DMS 273 (cell line): Measurements from ENCODE around the gene SP4.
A peak's percentile ranks its signal among the peaks of the same experiment; 100 is the strongest.
"Not testable (repeated sequence)": the region's sequence is repeated elsewhere in the genome, so short reads cannot be mapped to it uniquely, and the experiment has no call there.

Experiments used
- DNase-seq: peaks from one replicate; lab custom pipeline; 2025; ENCODE audit not compliant: unreplicated experiment; lab: John Stamatoyannopoulos, UW

The SP4 gene

DNA sequence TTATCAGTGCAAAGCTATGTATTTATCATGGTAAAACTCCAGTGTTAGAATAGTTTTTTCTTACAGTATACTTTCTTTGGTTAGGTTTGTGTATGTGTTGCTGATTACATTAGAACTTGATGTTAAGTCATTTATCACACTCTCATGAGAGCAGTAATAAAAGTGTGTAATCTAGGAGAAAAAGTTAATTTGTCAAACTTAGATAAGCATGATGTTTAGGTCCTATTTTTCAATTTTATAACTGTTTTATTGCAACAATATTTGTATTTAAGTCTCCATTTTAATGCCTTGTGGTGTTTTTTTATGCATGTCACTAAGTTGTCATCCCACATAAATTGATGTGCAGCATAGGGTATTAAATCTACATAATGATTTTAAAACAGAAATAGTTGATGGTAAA is 86.2 kb downstream of the SP4 start:
- DNase-seq, result no peak

DNA sequence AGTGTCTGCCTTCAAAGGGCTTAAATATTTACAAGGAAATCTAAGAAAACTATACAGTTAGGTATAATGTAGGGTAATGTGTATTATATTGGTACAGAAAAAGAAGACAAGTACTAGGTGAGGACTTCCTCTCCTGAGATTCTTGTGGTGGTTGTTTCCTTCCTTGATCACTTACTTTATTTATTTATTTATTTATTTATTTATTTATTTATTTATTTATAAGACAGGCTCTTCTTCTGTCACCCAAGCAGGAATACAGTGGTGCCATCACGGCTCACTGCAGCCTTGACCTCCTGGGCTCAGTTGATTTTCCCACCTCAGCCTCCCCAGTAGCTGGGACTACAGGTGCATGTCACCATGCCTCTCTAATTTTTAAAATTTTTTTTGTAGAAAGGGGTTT is 96.8 kb downstream of the SP4 start:
- no peak for DNase-seq

DNA sequence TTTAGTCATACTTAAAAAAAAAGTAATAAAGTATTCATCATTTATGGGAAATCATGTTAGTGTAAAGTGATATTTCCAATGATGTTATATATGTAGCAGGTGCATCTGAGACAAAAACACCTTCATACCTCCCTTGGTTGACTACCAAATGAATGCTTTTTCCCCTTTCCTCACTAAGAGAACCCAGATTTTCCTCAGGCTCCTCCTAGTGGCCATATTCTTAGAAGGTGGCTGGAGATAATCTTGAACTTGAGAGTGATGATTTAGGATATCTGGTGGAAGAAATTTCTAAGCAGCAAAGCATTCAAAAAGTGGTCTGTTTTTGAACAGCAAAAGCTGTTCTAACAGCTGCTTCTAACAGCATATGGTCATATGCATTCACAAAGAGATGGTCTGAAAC is 98.1 kb downstream of the SP4 start:
- peak; percentile 57 for DNase-seq

DNA sequence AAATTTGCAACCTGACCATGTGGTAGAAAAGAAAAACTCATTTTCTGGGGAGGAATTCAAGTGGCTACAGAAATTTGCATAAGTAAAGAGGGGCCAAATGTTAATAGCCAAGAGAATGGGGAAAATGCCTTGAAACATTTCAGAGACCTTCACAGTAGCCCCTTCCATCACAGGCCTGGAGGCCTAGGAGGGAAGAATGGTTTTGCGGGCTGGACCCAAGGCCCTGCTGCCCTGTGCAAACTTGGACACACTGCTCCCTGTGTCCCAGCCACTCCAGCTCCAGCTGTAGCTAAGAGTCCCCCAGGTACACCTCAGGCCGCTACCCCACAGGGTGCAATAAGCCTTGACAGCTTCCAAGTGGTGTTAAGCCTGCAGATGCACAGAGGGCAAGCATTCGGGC is 98.6 kb downstream of the SP4 start:
- DNase-seq, result no peak

DNA sequence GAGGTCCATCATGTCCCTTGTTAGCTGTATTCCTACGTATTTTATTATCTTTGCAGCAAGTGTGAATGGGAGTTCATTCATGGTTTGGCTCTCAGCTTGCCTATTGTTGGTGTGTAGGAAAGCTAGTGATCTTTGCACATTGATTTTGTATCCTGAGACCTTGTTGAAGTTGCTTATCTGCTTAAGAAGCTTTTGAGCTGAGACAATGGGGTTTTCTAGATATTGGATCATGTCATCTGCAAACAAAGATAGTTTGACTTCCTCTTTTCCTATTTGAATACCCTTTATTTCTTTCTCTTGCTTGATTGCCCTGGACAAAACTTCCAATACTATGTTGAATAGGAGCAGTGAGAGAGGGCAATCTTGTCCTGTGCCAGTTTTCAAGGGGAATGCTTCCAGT is 104.6 kb downstream of the SP4 start:
- not testable (repeated sequence) for DNase-seq

DNA sequence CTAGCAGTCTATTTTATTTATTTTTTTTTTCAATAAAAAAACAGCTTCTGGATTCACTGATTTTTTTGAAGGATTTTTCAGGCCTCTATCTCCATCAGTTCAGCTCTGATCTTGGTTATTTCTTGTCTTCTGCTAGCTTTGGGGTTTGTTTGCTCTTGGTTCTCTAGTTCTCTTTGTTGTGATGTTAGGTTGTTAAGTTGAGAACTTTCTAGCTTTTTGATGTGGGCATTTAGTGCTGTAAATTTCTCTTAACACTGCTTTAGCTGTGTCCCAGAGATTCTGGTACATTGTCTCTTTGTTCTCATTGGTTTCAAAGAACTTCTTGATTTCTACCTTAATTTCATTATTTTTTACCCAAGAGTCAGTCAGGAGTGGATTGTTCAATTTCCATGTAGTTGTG is 105.8 kb downstream of the SP4 start:
- not testable (repeated sequence) for DNase-seq

DNA sequence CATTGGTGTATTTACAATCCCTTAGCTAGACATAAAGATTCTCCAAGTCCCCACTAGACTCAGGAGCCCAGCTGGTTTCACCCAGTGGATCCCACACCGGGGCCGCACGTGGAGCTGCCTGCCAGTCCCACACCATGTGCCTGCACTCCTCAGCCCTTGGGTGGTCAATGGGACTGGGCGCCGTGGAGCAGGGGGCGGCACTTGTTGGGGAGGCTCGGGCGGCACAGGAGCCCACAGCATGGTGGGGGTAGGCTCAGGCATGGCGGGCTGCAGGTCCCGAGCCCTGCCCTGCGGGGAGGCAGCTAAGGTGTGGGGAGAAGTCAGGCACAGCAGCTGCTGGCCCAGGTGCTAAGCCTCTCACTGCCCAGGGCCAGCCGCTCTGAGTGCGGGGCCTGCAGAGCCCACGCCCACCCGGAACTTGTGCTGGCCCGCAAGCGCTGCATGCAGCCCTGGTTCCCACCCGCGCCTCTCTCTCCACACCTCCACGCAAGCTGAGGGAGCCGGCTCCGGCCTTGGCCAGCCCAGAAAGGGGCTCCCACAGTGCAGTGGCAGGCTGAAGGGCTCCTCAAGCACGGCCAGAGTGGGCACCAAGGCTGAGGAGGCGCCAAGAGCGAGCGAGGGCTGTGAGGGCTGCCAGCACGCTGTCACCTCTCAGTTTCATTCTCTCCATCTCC is 108.7 kb downstream of the SP4 start:
- DNase-seq, result not testable (repeated sequence)

DNA sequence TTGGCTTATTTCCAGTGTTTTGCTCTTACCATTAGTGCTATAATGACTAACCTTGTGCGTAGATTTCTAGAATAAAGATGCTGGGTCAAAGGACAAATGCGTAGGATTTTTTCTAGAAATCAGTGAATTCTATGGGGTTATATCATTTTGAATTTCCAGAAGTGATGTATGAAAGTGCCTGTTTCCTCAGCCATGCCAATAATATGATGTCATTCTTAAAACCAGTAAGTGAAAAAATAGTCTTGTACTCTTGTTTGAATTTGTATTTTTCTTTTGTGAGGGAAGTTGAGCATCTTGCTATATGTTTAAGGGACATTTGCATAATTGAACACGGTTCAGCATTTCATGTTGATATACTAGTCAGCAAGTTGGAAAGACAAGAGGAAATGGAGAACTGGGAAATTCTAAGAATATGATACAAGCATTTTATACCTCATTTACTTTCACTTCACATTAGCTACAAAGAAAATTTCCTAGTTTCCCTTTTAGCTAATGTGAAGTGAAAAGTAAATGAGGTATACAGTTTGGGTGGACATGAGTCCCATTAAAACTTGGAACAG is 111.1 kb downstream of the SP4 start:
- no peak for DNase-seq

DNA sequence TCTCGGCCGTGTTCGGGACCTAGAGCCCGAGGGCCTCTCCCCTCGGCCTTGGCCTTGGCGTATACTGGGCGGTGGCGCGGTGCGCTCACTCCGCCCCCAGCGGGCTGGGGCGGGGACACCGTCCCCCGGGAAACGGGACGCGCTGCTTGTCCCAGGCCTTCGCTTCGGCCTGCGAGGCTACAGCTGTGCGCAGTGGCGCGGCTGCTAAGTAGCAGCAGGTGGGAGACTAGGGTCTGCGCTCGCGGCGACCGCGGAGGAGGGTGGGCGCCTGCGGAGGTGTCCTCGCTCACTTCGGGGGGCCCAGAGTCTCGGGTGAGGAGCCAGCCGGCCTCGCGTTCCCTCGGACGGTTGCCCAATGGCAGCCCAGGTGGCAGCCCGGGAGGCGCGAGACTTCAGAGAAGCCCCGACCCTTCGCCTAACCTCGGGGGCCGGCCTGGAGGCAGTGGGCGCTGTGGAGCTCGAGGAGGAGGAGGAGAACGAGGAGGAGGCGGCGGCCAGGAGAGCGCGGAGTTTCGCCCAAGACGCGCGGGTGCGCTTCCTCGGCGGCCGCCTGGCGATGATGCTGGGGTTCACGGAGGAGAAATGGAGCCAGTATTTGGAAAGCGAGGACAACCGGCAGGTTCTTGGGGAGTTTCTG is 115.1 kb downstream of the SP4 start, which contains the start of gene DNAH11:
Gene DNAH11 (plus strand): TSS at position 149 of the 637 bp plus-strand sequence. CDS start 207 bp downstream, at position 356.
- peak; percentile 84 for DNase-seq

DNA sequence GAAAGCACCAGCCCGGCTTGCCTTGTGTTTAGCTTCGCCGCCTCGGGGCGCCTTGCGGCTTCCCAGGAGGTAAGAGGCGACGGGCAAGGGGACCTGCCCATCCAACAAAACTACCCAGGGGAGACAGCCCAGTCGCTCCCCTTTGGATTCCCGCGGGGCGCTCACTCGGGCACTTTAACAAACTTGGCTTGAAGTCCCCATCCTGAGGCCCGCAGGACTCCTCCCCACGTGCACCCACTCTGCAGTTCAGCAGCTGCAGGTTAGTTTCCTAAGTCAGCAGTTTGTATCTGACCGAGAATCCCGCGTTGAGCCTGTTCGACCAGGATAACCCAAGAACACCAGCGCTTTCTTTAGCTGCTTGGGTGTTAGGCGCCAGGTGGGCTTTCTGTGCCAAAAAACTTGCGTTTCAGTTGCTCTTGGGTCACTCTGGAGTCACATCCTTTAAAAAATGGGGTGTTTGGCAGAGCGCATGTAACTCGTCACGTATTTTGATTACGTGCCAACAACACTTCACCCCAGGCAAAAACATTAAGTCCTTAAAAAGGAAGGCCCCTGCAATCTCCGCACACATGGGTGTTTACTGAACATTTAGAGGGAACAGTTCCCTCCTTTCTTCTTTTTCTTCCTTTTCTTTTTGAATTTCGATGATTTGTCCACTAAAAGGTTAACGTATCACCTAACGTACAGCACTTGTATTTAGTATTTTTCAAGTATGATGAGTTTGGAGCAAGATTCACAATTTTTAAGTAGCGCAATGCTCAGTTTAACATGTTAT is 115.8 kb downstream of the SP4 start:
- DNase-seq, result peak; percentile 69

DNA sequence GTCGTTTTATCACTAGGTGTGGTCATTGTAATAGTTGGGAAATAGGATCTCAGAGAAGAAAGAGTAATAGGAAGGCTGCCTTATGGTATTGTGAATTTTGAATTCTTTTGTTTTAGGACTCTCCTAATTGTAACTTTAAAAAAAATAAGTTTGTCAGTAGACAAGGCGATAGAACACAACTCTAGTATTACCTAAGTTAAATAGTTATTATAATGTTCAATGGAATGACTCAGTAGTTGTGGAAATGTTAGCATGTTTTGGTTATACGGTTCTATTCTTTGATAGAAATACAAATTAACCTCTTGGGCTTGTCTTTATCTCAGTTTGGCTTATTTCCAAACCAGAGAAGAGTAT is 116.4 kb downstream of the SP4 start:
- DNase-seq, result no peak

DNA sequence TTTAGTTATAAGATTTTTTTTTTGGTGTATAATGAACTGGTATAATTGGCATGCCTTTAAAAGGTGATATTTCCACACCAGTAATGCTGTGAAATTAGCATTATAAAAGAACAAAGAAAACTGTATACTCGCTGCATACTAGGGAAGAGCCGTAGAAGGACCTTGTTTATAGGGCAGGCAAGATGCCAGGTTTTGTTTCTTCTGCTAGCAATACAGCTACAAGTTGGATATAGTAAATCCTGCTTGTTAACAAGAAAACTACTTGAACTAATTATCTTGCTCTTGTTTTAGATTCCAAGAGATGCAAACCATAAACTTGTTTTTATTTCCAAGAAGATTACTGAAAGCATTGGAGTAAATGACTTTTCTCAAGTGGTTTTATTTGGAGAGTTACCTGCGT is 116.8 kb downstream of the SP4 start:
- no peak for DNase-seq

DNA sequence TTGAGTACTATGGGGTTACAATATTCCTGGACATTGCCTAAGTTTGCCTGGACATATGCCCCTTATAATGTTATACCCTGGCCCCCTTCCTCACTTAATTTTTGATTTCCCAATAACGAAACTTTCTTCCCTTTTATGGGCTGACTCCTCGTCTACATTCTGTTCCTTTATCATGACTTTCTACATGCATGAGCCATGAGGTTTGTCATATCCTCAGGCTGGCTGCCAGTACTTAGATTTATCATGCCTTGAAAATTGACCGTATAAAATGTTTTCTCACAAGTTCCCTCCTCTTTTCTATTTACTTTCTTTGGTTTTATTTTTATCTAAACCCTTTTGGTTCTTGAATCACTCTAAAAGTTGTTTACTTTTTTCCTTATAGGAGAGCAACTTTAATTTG is 119.6 kb downstream of the SP4 start:
- no peak for DNase-seq

DNA sequence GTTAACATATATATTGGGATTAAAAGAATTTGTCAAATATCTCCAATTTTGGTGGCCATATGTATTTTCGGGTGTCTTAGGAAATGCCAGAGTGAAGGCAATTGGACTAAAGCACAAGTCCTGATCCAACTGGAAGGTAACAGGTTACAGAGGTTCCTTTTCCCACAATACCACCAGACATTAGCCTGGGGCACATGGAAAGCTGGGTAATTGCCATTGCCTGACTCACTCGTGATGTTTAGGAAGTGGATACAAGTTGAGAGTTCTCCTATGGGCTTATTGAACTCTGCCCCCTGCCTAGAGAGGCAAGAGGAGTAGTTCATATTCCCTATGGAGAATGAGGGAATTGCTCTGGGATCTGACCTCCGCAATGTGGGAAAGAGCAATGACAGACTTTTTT is 120.6 kb downstream of the SP4 start:
- DNase-seq, result no peak

DNA sequence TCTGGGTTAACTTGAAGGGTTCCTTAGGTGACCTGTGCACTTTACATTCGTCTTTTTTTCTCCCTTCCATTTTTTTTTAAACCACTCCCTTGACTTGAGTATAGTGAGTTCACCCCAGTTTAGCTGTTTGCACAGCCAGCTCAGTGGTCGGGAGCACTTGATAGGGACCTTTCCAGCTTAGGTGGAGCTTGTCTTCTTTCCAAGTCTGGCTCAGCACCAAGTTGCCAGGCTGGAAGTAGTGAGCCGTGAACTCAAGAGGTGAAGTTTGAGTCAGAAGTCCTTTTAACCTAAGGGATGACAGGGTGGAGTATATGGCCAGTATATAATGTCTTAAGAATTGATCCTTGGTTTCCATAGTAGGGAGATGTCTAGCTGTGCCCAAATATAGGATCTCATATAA is 122.2 kb downstream of the SP4 start:
- no peak for DNase-seq

DNA sequence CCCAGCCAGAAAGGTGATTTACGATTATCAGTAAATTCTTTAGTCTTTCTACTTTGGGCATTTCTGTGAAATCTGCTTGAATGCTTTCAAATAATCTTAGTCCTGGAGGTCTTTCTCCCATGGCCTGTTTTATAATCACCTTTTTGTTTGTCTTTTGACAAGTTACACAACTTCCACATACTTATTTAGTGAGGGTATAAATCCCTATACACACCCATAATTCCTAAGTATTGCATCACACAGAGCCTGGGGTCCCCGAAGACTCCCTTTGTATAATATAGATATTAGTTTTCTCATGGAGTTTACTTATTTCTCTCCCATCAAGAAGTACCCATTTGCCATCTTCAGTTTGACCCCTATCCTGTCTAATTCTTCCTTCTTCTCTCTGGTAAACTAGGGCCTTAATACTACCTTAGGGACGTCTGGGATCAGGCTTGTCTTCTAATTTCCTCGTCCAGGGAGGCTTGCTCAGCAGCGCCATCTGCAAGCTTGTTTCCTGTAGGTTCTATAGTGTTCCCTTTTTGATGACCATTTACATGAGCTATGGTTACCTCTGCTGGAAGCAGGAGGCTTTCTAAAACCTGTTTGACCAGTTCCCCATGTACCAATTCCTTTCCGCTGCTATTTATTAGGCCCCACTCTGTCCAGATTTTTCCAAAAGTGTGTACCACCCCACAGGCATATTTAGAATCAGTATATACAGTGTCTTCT is 123.1 kb downstream of the SP4 start:
- DNase-seq, result no peak

DNA sequence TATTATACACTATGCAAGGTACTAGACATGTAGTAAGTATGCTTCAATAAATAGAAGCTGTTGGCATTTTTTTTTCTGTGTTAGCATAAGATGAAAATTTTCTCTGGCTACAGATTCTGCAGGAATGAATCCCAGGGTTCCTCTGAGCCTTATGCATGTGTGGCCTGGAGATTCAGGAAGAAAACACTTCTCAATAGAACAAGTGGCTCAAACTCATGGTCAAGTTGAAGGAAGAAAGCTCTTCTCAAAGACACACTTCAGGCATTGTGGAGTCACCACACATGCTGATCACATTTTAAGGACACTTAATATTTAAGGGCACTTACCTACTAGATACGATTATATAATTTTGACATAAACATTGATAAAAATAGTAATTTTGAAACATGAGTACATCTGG is 134.5 kb downstream of the SP4 start:
- no peak for DNase-seq
